Hepatocyte (in vitro differentiated cells): ENCODE results near the gene FANCL.

Experiments
- EZH2 ChIP-seq: fragments of 200-600 bp; sonication (generic); IDR thresholded peaks from 2 replicates; pipeline ENCODE4 v1.6.1; 2016; ENCODE audit warnings: antibody characterized with exemption, mild to moderate bottlenecking, borderline replicate concordance
- EZH2phosphoT487 ChIP-seq: fragments of 200-600 bp; sonication (generic); IDR thresholded peaks from one replicate; pipeline ENCODE4 v1.6.1; 2018; ENCODE audit warnings: antibody characterized with exemption, mild to moderate bottlenecking, low read depth, moderate library complexity; ENCODE audit not compliant: unreplicated experiment, severe bottlenecking
- TF ChIP-seq, protein P1 (sequence below): fragments of 200-600 bp; sonication (generic); IDR thresholded peaks from 2 replicates; pipeline ENCODE4 v1.5.1; 2016; ENCODE audit warnings: antibody characterized with exemption, mild to moderate bottlenecking; ENCODE audit not compliant: poor library complexity

DNA sequence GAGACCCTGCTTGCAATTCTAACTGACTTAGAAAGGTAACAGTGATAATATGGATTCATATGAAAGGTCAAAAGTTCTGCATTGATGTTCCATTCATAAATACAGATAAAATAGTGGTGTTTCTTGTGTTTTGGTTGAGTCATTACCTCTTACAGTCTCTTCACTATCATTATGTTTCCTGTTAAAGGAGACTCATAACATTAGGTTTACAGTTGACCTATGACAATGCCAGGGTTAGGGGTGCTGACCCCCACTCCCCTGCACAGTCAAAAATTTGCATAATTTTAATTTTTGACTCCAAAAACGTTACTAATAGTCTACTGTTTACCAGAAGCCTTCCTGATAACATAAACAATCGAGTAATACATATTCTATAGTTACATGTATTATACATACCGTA, 119.1 kb downstream of the FANCL start:
- TF ChIP-seq, protein P1, sequence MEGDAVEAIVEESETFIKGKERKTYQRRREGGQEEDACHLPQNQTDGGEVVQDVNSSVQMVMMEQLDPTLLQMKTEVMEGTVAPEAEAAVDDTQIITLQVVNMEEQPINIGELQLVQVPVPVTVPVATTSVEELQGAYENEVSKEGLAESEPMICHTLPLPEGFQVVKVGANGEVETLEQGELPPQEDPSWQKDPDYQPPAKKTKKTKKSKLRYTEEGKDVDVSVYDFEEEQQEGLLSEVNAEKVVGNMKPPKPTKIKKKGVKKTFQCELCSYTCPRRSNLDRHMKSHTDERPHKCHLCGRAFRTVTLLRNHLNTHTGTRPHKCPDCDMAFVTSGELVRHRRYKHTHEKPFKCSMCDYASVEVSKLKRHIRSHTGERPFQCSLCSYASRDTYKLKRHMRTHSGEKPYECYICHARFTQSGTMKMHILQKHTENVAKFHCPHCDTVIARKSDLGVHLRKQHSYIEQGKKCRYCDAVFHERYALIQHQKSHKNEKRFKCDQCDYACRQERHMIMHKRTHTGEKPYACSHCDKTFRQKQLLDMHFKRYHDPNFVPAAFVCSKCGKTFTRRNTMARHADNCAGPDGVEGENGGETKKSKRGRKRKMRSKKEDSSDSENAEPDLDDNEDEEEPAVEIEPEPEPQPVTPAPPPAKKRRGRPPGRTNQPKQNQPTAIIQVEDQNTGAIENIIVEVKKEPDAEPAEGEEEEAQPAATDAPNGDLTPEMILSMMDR = no peak
- TF ChIP-seq EZH2 = no peak
- no peak for TF ChIP-seq EZH2phosphoT487
